ENCODE data around the gene POMP.

Gene POMP, protein sequence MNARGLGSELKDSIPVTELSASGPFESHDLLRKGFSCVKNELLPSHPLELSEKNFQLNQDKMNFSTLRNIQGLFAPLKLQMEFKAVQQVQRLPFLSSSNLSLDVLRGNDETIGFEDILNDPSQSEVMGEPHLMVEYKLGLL

DNA sequence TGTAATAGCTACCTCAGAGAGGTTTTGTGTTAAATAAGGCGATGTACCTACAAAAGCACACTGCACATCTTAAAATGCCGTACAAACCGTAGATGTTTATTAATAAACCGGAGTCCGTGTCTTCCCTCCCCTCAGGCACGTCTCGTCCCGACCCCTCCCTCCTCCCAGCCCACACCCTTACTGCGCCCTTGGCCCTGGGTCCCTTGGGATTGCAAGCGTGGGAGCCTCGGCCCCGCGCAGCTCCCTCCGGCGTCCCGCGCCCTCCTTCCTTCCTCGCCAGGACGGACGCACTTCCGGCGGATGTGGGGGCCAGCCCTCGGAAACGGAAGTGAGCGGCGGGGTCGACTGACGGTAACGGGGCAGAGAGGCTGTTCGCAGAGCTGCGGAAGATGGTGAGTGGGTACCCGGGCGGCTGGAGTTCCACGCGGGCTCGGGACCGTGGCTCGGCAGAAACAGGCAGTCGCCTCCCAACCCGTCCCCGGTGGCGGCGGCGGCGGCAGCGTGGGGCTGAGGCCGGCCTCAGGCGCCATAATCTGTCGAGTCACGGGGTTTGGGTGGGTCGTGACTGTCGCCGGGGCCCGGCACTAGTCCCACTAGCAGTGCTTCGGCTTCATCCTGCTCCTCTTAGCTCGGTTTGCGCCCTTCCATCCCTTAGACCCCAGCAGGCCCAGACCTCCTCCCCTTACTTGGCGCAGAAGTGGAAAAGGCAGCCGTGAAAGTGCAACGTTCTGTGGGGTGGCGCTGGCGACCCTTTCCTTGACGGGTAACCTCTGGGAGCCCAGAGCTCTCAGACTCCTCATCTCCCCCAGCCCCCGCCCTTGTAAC lies at the start of gene POMP:
Gene POMP (plus strand): TSS at position 335 of the 825 bp plus-strand sequence. CDS start 55 bp downstream, at position 390.
- peak; percentile 95 for DNase-seq

DNA sequence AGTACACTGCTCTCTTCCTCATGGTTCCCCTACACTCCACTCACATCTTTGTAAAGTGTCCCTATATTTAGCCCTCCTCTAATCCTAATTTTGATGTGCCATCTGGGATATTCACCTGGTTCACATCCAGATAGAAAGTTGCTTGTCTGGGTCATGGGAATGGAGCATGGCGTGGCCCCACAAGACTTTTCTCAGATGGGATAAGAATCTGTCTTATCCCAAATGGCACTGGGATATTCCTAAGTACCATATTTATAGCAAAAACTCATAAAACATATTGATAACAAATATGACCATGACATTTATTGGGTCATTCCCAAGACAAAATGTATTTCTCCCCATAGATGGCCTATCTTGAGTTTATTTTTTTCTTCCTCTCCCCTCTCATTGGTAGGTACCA lies 49.5 kb upstream of the POMP start:
- DNase-seq: no peak

DNA sequence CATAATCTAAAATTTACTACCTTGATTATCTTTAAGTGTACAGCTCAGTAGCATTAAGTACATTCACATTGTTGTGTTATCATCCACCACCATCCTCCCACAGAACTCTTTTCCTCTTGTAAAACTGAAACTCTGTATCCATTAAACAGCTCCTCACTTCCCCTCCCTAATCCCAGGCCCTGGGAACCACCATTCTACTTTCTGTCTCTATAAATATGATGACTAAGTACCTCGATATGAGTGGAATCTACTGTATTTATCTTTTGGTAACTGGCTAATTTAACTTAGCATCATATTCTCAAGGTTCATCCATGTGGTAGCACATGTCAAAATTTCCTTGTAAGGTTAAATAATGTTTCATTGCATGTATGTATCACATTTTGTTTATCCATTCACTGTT lies 49.0 kb upstream of the POMP start:
- no peak for DNase-seq

DNA sequence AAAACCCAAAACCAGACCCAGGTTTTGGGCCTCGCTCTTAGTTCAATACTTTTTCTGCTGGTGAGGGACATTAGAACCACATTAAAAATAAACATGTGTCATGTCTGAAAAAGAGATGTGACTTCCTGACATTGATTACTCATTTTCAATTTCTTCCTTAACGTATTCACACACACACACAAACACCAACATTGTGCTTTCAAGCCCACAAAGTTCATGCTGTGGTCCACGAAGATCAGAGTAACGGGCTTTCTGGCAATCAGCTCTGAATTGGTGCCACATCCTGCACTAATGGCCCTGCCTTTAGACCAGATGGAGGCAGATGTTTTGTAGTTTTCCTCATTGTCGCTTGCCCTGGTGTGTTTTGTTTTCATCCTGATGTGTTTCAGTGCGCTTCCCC lies 47.9 kb upstream of the POMP start:
- no peak for DNase-seq

DNA sequence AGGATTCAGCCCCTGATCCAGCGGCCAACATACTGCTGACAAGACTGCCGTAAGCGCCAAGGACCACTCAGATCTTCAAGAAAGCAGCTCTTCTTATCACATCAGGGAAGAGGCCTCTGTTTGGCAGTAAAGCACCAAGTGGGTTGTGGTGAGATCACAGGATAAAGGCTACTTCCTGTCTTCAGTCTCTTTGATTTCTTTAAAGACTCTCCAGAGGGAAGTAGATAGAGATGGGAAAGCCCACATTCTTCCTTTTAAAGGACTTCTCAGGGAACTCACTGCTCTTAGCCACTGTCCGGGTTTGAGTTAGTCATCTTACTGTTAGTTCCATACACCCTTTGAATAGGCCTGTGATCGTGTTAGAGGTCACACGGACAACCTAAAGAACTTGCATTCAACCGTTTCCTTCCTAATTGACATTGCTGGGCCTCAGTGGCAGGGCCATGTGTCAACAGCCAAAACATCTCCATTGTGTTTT lies 47.2 kb upstream of the POMP start:
- peak; percentile 75 for DNase-seq

DNA sequence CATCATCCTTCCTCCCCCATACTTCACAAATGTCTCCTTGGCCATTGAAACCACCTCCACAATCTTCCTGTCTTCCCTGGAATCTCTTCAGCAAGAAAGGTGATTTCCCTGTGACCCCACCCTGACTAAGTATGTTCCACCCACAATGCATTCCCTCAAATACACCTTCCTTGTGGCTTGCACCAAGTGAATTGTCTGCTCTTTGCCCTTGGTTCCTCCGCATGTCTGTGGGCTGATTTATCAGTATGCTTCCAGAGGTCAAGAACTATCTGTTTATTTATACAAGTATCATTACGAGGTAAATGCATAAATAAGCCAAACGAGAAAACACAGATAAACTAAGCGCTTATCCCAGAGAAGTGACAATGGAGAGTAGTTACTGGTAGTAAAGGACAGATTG lies 45.4 kb upstream of the POMP start:
- DNase-seq: no peak

DNA sequence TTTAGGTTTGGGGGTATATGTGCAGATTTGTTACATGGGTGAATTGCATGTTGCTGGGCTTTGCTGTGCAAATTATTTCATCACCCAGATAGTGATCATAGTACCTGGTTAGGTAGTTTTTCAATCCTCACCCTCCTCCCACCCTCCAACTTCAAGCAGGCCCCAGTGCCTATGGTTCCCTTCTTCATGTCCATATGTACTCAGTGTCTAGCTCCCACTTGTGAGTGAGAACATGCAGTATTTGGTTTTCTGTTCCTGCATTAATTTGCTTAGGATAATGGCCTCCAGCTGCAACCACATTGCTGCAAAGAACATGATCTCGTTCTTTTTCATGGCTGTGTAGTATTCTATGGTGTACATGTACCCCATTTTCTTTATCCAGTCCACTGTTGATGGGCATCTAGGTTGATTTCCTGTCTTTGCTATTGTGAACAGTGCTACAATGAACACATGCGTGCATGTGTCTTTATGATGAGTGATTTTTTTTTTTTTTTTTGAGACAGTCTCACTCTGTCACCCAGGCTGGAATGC lies 42.9 kb upstream of the POMP start:
- no peak for DNase-seq

DNA sequence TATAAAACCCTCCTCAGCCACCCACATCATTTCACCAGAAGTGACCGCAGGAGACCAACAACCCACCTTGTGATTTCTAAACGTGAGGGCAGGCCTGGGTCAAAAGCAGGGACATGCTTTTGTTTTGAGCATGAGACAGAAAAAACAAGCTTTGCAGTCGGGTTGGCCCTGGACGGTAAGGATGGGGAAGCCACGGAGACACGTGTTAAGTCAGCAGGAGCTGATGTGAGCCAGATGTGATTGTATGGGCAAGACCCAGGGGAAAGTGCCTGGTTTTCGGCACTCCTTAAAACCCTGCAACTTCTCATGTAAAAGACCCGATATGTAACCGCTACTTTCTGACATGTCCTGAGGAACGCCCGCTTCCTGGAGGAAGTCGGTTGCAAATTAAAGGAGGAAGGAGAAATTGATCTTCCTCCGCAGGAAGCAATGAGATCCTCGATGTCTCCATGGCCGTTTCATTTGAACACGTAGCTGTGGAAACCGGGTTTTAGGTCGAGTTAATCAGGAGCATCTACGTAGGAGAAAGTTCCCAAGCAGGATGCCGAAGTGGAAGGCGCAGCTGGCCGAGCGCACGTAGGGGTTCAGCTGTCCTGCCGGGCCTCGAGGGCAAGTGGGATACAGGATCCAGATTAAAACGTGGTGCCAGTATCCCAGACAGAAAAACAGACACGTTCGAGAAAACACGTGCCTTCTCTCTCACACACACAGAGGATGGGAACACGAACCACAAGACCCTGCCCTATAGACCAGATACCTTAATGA lies 40.5 kb upstream of the POMP start:
- DNase-seq: no peak

DNA sequence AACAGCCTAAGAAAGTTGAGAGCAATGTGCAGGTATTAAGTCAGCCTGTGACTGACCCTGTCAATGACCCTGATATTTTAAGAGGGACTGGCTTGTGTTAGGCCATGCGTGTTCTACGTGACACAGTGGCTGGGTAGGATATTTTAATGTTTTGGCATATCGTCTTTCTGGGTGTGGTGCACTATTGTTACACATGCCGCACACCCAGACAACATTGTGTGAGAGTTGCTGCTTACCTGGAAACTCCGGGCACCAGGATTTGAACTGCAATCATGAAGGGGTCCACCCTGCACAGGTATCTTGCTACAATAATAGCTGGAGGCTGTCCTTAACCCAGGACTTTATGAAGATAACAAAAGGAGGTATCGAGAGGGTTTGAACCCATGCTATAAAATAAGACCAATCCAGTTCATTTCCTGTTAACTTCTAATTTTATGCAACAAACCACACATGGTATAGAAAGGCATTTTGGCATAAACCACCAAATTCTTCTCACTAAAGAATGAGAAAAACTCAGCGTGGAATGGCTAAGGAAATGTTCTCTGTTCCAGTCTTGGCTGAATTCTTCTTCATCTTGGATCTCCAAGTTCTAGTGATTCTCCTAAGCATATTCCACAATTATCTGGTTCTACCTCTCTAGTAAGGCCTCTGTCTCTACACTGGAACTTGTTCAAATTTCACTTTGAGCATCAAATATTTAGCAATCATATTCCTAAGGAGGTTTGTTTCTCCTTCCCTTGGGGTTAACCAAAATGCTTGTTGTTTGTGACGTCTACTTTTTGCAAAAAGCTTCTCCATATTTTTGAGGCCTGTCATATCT lies 38.7 kb upstream of the POMP start:
- no peak for DNase-seq

DNA sequence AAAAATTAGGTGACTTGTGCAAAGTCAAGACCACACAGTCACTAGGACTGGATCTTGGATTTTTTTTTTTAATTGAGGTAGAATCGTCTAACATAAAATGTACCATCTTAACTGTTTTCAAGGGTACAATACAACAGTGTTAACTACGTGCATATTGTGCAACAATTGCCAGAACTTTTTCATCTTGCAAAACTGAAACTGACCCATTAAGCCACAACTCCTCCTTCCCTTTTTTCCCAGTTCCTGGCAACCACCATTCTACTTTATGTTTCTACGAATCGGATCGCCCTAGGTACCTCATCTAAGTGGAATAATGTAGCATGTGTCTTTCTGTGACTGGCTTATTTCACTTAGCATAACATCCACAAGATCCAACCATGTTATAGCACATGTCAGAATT lies 37.5 kb upstream of the POMP start:
- DNase-seq: no peak

DNA sequence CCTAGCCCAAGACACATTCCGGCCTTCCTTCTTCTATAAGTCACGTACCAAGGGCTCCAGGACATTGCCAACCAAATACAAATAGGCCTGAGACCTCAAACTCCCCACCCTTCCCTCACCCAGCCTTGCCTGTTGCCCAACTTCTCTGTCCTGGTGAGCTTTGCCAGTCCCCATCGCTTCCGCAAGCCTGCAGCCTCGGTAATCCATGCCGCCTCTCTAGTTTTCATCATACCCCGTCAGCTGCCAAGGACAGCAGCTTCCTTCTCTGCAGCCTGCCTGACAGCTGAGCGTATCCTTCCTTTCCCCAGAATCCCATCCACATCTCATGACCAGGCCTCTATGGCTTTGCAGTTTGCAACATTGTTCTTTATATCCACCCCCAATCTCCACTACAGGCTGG lies 36.6 kb upstream of the POMP start:
- peak; percentile 25 for DNase-seq

DNA sequence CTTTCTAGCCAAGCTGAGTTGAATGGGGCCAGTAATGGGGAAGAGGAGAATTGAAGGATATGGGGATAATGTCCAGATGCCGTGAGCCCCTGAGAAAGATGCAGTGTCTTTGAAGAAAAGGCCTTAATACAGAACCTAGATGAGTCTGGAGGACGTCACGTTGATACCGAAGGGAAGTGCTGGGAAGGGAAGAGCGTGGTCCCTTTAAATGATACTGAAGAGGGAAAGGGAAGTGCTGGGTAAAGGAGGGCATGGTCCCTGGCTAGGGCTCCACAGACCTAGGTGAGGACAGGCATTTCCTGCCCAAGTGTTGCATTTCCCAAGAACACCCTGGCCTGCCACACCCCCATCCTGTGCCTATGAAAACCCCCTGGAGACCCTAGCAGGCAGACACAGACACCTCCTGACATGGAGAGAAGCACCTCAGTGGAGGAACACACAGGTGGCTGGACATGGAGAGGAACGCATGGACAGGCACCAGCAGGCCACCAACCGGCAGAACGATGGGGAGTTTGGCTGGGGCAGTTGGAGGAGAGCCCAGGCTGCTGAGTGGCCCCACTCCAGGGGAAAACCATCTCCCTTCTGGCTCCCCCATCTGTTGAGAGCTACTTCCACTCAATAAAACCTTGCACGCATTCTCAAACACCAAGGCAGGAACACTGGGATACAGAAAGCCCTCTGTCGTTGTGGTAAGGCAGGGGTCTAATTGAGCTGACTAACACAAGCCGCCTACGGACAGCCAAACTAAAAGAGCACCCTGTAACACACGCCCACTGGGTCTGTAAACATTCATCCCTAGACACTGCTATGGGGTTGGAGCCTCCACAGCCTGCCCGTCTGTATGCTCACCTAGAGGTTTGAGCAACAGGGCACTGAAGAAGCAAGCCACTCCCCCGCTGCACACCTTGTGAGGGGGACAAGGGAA lies 34.9 kb upstream of the POMP start:
- DNase-seq: no peak

DNA sequence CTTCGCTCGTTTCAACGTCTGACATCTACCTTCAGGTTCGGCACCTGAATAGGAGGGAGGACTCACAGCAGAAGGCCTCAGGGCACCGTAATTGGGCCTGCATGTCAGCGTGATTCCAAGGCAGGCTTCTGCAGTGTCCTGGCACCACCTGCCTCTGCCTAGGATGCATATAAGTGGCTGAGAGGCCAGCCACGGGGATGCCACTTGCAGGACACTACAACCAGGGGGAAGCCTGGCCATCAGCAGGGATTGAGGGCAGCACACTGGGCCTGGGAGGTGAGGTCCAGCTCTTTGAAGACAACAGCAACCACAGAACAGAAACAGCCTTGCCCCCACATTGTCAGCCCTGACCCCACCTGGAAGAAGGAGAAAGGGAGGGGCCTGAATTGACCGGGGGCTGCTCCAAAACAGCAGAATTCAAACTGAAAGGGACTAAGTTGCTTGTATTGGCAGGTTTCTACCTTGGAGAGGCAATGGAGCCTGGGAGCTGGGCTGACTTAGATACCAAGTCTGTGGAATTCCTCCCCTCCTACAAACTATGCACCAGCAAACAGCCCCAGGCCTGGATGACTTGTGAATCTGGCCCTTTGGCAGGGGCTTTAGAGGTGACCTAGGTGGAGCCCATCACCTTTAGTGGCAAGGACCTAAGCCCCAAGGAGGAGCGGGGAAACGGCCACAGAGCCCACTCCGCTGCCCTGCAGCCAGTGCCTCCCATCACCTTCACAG lies 34.1 kb upstream of the POMP start:
- no peak for DNase-seq

DNA sequence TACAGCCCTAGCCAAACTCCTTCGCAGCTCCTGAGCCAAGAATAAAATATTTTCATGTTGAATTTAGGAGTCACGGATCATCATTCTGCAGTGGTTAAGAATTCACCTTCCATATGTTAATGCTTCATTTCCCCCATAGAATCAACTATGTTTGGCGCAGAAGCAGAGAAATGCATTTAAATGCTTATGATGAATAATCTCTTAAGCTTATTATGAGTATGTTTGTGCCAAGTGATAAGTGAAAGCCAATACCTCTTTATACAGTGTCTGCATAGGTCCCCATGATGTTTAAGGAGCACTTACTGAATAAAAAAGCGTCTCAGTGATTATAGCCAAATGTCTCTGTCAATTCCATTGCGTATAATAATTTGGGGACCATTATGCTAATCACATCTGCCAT lies 32.7 kb upstream of the POMP start:
- no peak for DNase-seq

DNA sequence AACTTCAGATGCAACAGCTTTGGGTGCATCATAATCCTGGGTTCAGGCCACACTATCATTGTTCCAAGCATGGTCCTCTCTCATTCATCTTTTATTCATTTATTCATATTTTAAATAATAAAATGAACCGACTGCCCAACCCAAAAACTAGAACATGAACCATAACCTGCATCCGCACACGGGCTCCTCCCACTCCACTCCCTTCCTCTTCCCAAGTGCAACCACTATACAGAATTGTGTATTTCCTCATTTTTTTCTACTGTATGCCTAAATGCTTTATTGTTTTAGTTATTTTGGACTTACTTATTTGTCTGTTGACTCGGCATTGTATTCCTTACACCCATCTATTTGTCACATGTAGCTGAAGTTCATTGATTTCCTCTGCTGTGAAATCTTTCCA lies 30.7 kb upstream of the POMP start:
- no peak for DNase-seq

DNA sequence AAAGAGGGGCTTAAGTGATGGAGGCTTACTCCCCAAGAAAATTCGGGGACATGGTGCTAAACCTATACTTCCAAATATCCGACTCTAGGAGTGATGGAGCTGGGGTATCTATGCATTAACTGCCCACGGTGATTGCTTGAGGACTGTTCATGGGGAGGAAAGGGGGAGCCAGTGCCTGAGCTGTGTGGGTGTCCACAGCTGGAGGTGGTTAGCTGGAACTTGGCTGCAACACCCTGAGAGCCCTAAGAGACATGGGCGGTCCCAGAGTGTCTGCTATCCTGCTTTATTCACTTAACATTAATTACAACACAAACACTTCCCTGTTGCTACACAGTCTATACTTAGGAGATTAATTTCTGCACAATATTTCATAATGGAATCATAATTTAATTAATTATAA lies 28.1 kb upstream of the POMP start:
- DNase-seq: no peak

DNA sequence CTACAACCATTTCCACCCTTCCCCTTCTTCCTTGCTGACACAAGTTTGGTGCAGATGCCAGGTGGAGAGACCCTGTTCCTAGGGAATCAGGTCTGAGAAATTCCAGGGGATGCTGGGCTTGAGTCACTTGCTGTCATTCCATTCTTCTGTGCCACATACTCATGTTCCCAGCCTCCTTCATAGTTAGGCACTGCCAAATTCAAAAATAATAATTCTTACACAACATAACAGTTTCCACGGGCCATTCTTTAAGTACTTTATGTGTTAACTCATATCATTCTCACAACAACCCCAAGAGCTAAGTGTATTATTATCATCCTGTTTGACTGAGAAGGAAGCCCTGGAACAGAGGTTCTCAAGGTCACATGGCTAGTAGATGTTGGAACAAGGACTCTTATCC lies 27.1 kb upstream of the POMP start:
- DNase-seq: no peak

DNA sequence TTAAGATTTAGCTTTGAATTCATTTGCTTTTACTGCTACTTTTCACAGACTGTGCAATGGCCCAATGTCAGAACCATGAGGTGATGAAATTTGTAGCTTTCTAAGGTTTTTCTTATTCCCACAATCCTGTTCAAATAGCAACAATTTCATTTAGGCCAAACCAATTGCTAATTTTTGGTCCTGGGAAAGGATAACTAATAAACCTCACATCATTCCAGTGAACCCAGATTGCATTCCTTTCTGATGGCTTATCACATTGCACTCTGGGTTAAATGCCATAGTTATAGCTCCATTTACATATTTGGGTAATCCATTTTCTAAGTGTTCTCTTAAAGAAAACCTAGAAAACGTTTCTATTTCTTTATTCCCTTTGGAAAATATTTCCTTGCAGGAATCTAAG lies 22.9 kb upstream of the POMP start:
- DNase-seq: no peak

DNA sequence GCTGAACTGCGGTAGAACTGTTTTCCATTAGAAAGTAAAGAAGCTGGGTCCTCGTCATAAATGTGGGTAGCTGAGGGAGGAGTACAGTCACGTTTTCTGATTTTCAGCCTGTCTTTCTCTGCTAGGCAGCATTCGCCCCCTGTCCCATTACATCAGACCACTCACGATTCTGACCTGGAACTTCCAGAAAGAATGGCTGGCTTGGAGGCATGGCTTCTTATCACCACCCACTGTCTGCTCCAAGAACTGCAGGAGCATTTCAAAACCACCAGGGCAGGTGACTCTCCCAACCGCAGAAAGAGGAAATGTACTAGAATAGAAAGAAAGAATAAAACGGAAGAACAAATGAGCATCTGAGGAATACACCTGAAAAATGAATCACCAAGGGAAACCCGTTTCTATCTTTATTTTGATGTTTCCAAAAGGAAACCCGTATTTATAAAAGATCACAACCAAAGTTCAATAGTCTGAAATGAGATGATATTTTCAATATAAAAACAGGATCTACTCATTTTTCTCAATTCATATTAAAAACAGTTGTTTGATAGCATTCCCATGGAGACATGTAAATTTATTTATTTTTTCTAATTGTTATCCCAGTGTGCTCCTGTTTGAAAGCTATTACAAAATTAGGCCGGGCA lies 22.1 kb upstream of the POMP start:
- DNase-seq: peak; percentile 81

DNA sequence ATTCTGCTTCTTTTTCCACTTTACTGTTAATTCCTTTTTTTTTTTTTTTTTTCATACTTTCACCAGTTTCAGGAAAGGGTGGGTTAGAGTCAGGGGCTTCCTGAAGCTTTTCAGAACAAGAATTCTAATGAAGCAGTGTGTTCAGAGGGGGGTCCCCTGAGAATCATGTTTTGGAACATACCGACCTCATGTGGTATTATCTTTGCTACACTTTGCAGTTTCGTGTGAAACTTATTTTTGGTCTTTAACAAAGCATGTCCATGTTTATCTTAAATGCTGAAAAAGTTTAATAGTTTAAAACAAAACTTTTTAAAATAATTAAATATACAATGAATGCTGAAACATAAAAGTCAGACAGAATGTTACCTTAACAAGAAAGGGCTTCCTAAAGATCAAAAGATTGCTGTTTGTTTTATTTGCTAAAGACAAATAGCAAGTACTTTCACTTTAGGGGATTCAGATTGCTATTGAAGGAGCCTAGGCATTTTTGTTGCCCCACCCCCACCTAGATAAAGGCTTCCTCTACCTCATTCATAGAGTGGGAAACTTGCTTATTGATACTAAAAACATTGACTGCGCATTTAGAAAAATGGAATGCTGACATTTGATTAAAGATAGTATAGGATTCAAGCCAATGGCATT lies 21.1 kb upstream of the POMP start:
- no peak for DNase-seq
